ENCODE data around the gene HS3ST5. TPM values are rescaled to one million over a fixed set of nuclear protein-coding genes. Genes with fewer than 3 reads are reported as not detected.

The HS3ST5 gene
- total and polyA plus RNA-seq, 7 experiments from 2014 or later: not detected

DNA sequence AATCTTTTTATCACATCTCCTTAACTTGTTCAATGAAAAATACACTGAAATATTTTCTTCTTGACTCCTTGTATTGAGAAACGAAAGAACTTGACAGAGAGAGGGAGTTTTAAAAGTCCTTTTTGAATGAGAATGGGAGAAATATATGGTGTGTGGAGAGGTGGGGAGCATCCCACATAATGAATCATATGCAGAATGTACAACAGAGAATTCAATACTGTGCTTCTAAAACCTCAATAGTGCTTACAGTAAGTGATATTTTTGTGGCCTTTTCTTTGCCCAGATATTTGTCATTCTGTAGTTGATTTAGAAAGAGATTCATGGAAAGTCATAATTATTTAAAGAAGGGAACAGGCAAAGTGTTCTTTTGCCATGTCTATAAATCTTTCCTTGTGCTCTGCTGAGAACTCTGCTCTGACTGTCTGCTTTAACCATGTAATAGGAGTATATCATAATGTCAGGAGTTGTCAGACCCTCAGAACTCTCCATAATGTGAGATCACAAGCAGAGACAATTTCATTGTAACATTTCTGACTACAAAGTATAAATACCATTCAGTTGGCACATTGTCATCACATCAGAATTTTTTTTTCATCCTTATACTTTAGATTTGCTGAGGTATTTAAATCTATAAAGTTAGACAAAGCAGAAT is 32.8 kb upstream of the HS3ST5 start:
- Mint-ChIP-seq H3K9me3 (peaks cover 0 to 4% (median 0%) of the 10 kb centered on the region in 11 donors), H3K36me3 (no peaks in the 10 kb centered on the region), H3K27ac (no peak overlapping the region), H3K4me3 (no peak overlapping the region), H3K27me3 (no peaks in the 10 kb centered on the region), H3K4me1 (no peaks in the 10 kb centered on the region)
- intact Hi-C loops (cut with micrococcal nuclease): no loop called here
- ChIA-PET POLR2A (no interaction called here), CTCF (no interaction called here)
- no peak overlapping the region for H3K27ac ChIP-seq (ENCODE audit: low read depth, low read length)
- no peaks in the 10 kb centered on the region for H3K9me3 ChIP-seq (ENCODE audit: control insufficient read depth in 2 of 3, low read length in 3 of 3)
- H3K4me3 ChIP-seq (ENCODE audit: low read length): no peak overlapping the region
- H3K27me3 ChIP-seq (ENCODE audit: control insufficient read depth in 2 of 2, insufficient read depth in 2 of 2, low read length in 2 of 2): no peaks in the 10 kb centered on the region
- DNase-seq: no peak
- H3K36me3 ChIP-seq (ENCODE audit: control insufficient read depth in 2 of 3, insufficient read depth in 3 of 3, low read length in 3 of 3): no peaks in the 10 kb centered on the region
- ATAC-seq: no peak
- H3K4me1 ChIP-seq (ENCODE audit: control insufficient read depth in 2 of 2, insufficient read depth in 2 of 2, low read length in 2 of 2): no peaks in the 10 kb centered on the region

DNA sequence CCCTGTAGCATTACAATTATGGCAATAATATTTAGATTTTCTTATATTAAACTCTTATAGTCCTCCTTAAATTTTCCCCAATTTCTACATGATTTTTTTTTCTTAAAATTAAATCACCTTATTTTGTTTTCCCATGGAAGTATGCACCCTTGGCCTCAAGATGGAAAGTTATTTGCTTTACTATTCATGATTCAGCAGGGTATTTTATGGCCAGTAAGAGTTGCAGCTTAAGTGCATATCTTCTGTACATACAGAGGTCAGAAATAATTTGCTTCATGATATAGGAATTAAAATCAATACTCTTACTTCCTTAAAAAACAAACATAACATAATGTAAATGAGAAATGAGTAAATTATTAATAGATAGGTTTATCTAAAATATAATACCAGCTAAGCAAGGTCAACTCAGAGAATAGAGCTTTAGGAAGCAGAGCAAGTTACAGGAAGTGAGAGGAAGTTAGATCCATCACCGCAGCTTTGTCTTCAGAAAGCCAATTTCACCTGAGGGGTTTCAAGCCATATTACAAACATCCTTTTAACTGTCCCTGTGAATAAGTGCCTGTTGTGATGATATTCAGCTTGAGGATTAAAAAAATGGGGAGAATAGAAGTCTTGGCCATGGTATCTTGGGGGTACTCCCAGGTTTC is 24.6 kb upstream of the HS3ST5 start:
- Histone ChIP-seq H3K4me3 (ENCODE audit: low read length) (no peak overlapping the region), H3K36me3 (ENCODE audit: control insufficient read depth in 2 of 3, insufficient read depth in 3 of 3, low read length in 3 of 3) (no peaks in the 10 kb centered on the region), H3K27ac (ENCODE audit: low read depth, low read length) (no peak overlapping the region), H3K27me3 (ENCODE audit: control insufficient read depth in 2 of 2, insufficient read depth in 2 of 2, low read length in 2 of 2) (no peaks in the 10 kb centered on the region), H3K9me3 (ENCODE audit: control insufficient read depth in 2 of 3, low read length in 3 of 3) (no peaks in the 10 kb centered on the region), H3K4me1 (ENCODE audit: control insufficient read depth in 2 of 2, insufficient read depth in 2 of 2, low read length in 2 of 2) (no peaks in the 10 kb centered on the region)
- intact Hi-C loops (cut with micrococcal nuclease): no loop called here
- ChIA-PET CTCF (no interaction called here), POLR2A (no interaction called here)
- DNase-seq: no peak
- Mint-ChIP-seq H3K9me3 (peaks cover 0 to 4% (median 0%) of the 10 kb centered on the region in 11 donors), H3K4me1 (no peaks in the 10 kb centered on the region), H3K27ac (no peak overlapping the region), H3K36me3 (no peaks in the 10 kb centered on the region), H3K4me3 (no peak overlapping the region), H3K27me3 (peaks cover 0 to 1% (median 0%) of the 10 kb centered on the region in 5 donors)
- no peak for ATAC-seq

DNA sequence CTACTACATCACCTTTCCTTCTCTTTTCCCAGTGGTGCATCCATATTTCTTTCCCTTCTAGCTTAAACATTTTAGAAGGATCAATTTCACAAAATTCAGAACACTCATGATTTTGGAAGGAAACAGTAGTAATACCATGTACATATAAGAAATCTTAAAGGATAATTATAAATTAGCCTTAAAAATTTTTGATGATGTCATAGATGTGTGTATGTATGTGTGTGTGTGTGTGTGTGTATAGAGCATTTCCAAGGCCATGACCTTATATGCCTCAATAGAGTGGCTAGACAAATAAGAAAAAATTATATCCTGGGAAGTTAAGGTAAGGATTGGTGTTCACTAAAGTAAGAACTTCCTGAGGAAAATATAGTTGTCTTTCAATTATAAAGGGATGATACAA is 24.1 kb upstream of the HS3ST5 start:
- DNase-seq: no peak
- Mint-ChIP-seq H3K27me3 (peaks cover 0 to 5% (median 0%) of the 10 kb centered on the region in 5 donors), H3K36me3 (no peaks in the 10 kb centered on the region), H3K4me3 (no peak overlapping the region), H3K9me3 (peaks cover 0 to 4% (median 0%) of the 10 kb centered on the region in 11 donors), H3K4me1 (no peaks in the 10 kb centered on the region), H3K27ac (no peak overlapping the region)
- CTCF ChIA-PET: no interaction called here
- Histone ChIP-seq H3K4me1 (ENCODE audit: control insufficient read depth in 2 of 2, insufficient read depth in 2 of 2, low read length in 2 of 2) (no peaks in the 10 kb centered on the region), H3K4me3 (ENCODE audit: low read length) (no peak overlapping the region), H3K27me3 (ENCODE audit: control insufficient read depth in 2 of 2, insufficient read depth in 2 of 2, low read length in 2 of 2) (no peaks in the 10 kb centered on the region), H3K36me3 (ENCODE audit: control insufficient read depth in 2 of 3, insufficient read depth in 3 of 3, low read length in 3 of 3) (no peaks in the 10 kb centered on the region), H3K27ac (ENCODE audit: low read depth, low read length) (no peak overlapping the region), H3K9me3 (ENCODE audit: control insufficient read depth in 2 of 3, low read length in 3 of 3) (no peaks in the 10 kb centered on the region)
- intact Hi-C loops (cut with micrococcal nuclease): no loop called here
- ATAC-seq: no peak
- POLR2A ChIA-PET: no interaction called here

DNA sequence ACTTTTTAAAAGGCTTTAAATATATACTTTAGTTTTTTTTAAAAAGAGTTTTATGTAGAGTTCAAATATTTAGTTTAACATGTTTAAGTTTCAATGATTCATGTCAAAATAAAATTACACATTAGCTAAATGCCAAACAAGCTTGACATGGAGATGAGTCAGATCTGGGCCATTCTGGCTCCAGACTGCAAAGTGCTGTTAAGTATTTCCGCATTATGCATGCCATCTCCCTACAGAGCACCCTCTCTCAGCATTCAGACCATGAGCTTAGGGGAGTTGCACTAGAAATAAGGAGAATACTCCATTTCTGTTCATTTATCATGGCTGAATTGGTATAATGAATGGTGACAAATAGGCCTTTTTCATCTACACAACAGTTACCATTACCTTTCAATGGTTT is 21.5 kb upstream of the HS3ST5 start:
- intact Hi-C loops (cut with micrococcal nuclease): no loop called here
- no peaks in the 10 kb centered on the region for H3K27me3 ChIP-seq (ENCODE audit: control insufficient read depth in 2 of 2, insufficient read depth in 2 of 2, low read length in 2 of 2)
- Mint-ChIP-seq H3K4me1 (no peaks in the 10 kb centered on the region), H3K9me3 (peaks cover 0 to 1% (median 0%) of the 10 kb centered on the region in 11 donors), H3K4me3 (no peak overlapping the region), H3K27ac (no peak overlapping the region), H3K36me3 (no peaks in the 10 kb centered on the region), H3K27me3 (peaks cover 0 to 5% (median 0%) of the 10 kb centered on the region in 5 donors)
- POLR2A ChIA-PET: interaction anchor here (0.6 kb wide), 1 partner anchor 686 kb away, joined by 3 read pairs; no protein-coding TSS in a partner anchor
- H3K4me1 ChIP-seq (ENCODE audit: control insufficient read depth in 2 of 2, insufficient read depth in 2 of 2, low read length in 2 of 2): no peaks in the 10 kb centered on the region
- H3K9me3 ChIP-seq (ENCODE audit: control insufficient read depth in 2 of 3, low read length in 3 of 3): no peaks in the 10 kb centered on the region
- H3K27ac ChIP-seq (ENCODE audit: low read depth, low read length): no peak overlapping the region
- H3K4me3 ChIP-seq (ENCODE audit: low read length): no peak overlapping the region
- no peaks in the 10 kb centered on the region for H3K36me3 ChIP-seq (ENCODE audit: control insufficient read depth in 2 of 3, insufficient read depth in 3 of 3, low read length in 3 of 3)
- ATAC-seq: no peak
- no peak for DNase-seq
- CTCF ChIA-PET: no interaction called here

DNA sequence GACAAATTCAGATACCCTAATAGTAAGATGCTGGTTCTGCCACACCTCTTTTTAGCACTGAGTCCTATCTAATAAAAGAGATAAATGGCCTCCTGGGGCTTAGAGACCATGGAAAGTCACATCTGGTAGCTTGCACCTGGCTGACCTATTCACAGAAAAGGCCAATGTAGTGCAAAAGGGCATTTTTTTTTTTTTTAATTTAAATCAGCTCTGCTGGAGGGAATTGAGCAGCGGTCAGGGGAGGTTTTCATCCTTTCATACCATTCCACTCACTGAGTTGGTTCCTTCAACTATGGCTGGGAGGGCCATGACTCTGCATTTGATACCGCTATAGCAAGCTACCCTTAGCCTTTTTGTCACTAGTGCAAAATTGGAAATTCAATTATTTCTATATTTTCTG is 20.1 kb upstream of the HS3ST5 start:
- ChIA-PET CTCF (no interaction called here), POLR2A (no interaction called here)
- H3K9me3 Mint-ChIP-seq: peaks cover 0 to 1% (median 0%) of the 10 kb centered on the region in 11 donors
- intact Hi-C loops (cut with micrococcal nuclease): no loop called here
- no peaks in the 10 kb centered on the region for H3K27me3 ChIP-seq (ENCODE audit: control insufficient read depth in 2 of 2, insufficient read depth in 2 of 2, low read length in 2 of 2)
- H3K4me1 Mint-ChIP-seq: no peaks in the 10 kb centered on the region
- no peak overlapping the region for H3K4me3 ChIP-seq (ENCODE audit: low read length)
- H3K4me1 ChIP-seq (ENCODE audit: control insufficient read depth in 2 of 2, insufficient read depth in 2 of 2, low read length in 2 of 2): no peaks in the 10 kb centered on the region
- no peak overlapping the region for H3K4me3 Mint-ChIP-seq
- H3K36me3 ChIP-seq (ENCODE audit: control insufficient read depth in 2 of 3, insufficient read depth in 3 of 3, low read length in 3 of 3): no peaks in the 10 kb centered on the region
- ATAC-seq (no peak), DNase-seq (no peak)
- no peak overlapping the region for H3K27ac Mint-ChIP-seq
- H3K27ac ChIP-seq (ENCODE audit: low read depth, low read length): no peak overlapping the region
- peaks cover 0 to 5% (median 0%) of the 10 kb centered on the region in 5 donors for H3K27me3 Mint-ChIP-seq
- H3K9me3 ChIP-seq (ENCODE audit: control insufficient read depth in 2 of 3, low read length in 3 of 3): no peaks in the 10 kb centered on the region
- H3K36me3 Mint-ChIP-seq: no peaks in the 10 kb centered on the region

DNA sequence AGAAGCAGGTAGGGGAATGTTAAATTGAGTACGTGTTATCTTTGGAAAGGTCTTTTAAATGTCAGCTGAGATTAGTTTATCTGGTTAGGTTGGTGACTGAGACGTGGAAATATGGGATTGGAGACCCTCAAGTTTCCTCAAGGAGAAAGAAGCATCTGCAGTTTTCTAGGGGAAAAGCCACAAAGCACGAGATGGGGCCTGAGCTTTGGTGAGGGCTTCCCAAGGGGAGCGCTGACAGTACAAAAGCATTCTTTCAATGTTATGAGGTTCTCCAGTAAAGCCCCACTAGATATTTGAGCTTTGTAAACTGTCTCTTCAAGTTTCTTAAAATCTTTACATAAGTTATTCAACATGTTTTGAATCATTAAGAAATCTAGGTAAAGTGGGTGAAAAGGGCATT is 19.6 kb upstream of the HS3ST5 start:
- POLR2A ChIA-PET: no interaction called here

DNA sequence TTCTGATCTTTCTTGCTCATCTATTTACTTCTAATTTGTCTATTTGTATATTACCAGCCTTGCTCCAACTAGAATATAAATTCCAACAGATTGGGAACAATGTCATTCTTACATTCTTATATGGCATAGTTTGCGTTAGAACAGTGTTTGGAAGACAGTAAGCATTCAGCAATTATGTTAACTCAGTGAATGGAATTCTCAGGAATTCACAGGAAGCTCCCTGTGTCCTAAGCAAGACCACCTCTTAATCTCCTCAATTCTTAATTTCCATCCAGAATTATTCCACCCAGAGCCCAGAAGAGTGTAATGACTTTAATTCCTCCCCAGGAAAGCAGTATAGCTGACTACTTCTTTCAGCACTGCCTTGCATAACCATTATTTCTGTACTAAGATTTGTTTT is 18.2 kb upstream of the HS3ST5 start:
- peaks cover 0 to 5% (median 0%) of the 10 kb centered on the region in 5 donors for H3K27me3 Mint-ChIP-seq
- H3K4me1 ChIP-seq (ENCODE audit: control insufficient read depth in 2 of 2, insufficient read depth in 2 of 2, low read length in 2 of 2): no peaks in the 10 kb centered on the region
- no peak for ATAC-seq

More for the DNA sequence above, 19.6 kb upstream of the HS3ST5 start:
- Histone ChIP-seq H3K4me1 (ENCODE audit: control insufficient read depth in 2 of 2, insufficient read depth in 2 of 2, low read length in 2 of 2) (no peaks in the 10 kb centered on the region), H3K4me3 (ENCODE audit: low read length) (no peak overlapping the region), H3K27ac (ENCODE audit: low read depth, low read length) (no peak overlapping the region), H3K36me3 (ENCODE audit: control insufficient read depth in 2 of 3, insufficient read depth in 3 of 3, low read length in 3 of 3) (no peaks in the 10 kb centered on the region), H3K9me3 (ENCODE audit: control insufficient read depth in 2 of 3, low read length in 3 of 3) (no peaks in the 10 kb centered on the region), H3K27me3 (ENCODE audit: control insufficient read depth in 2 of 2, insufficient read depth in 2 of 2, low read length in 2 of 2) (no peaks in the 10 kb centered on the region)
- DNase-seq (no peak), ATAC-seq (no peak)
- Mint-ChIP-seq H3K36me3 (no peaks in the 10 kb centered on the region), H3K27me3 (peaks cover 0 to 5% (median 0%) of the 10 kb centered on the region in 5 donors), H3K4me1 (no peaks in the 10 kb centered on the region), H3K27ac (no peak overlapping the region), H3K9me3 (peaks cover 0 to 4% (median 0%) of the 10 kb centered on the region in 11 donors), H3K4me3 (no peak overlapping the region)
- CTCF ChIA-PET: no interaction called here
- intact Hi-C loops (cut with micrococcal nuclease): no loop called here

More for the DNA sequence above, 18.2 kb upstream of the HS3ST5 start:
- Histone ChIP-seq H3K4me3 (ENCODE audit: low read length) (no peak overlapping the region), H3K27ac (ENCODE audit: low read depth, low read length) (no peak overlapping the region), H3K9me3 (ENCODE audit: control insufficient read depth in 2 of 3, low read length in 3 of 3) (no peaks in the 10 kb centered on the region), H3K36me3 (ENCODE audit: control insufficient read depth in 2 of 3, insufficient read depth in 3 of 3, low read length in 3 of 3) (no peaks in the 10 kb centered on the region), H3K27me3 (ENCODE audit: control insufficient read depth in 2 of 2, insufficient read depth in 2 of 2, low read length in 2 of 2) (no peaks in the 10 kb centered on the region)
- CTCF ChIA-PET: no interaction called here
- peaks cover 0 to 4% (median 0%) of the 10 kb centered on the region in 11 donors for H3K9me3 Mint-ChIP-seq
- no peak for DNase-seq
- POLR2A ChIA-PET: no interaction called here
- no peak overlapping the region for H3K27ac Mint-ChIP-seq
- no peak overlapping the region for H3K4me3 Mint-ChIP-seq
- intact Hi-C loops (cut with micrococcal nuclease): no loop called here
- H3K36me3 Mint-ChIP-seq: peaks cover 0 to 3% (median 0%) of the 10 kb centered on the region in 5 donors
- no peaks in the 10 kb centered on the region for H3K4me1 Mint-ChIP-seq

All from naive thymus-derived CD4-positive, alpha-beta T cell (primary cell).